Measurements from ENCODE around the gene CCR3. TPM values are rescaled to one million over a fixed set of nuclear protein-coding genes. Genes with fewer than 3 reads are reported as not detected.

CCR3 gene
- total and polyA plus RNA-seq, 9 of the 15 experiments (the other 6 are each of a cell fraction or from before 2014, with no cell fraction given): not detected

GRCh38 chr3:46245146-46245545, 2.9 kb downstream of the CCR3 start:
- Histone ChIP-seq H3K4me3 (no peak overlapping the region), H3K79me2 (ENCODE audit: control insufficient read depth, insufficient read depth, low read length) (no peaks in the 10 kb centered on the region), H3K27me3 (ENCODE audit: control insufficient read depth in 2 of 2, insufficient read depth in 2 of 2, low read length in 2 of 2) (peaks cover 0 to 15% of the 10 kb centered on the region in 2 experiments; a peak in 1 of 5 replicates), H3K27ac (ENCODE audit: extremely low read depth, low read depth, low read length) (no peak overlapping the region), H3K4me1 (replicated peaks in 1 of 2; ENCODE audit: control insufficient read depth in 2 of 2, insufficient read depth in 2 of 2, low read length in 2 of 2) (no peaks in the 10 kb centered on the region), H2AFZ (ENCODE audit: low read depth, low read length) (no peak overlapping the region), H3K9me3 (replicated peaks; ENCODE audit: control insufficient read depth, insufficient read depth, low read depth, low read length) (no peaks in the 10 kb centered on the region), H4K20me1 (replicated peaks; ENCODE audit: control insufficient read depth, insufficient read depth, low read length) (no peaks in the 10 kb centered on the region), H3K9me1 (ENCODE audit: control insufficient read depth, insufficient read depth, low read length) (no peaks in the 10 kb centered on the region), H3K36me3 (ENCODE audit: control insufficient read depth, insufficient read depth, low read length) (no peaks in the 10 kb centered on the region), H3K9ac (ENCODE audit: insufficient read depth in 1 of 2, low read depth in 2 of 2, low read length in 2 of 2) (no peak overlapping the region), H3K4me2 (ENCODE audit: insufficient read depth, low read length) (no peak overlapping the region)
- ATAC-seq (no peak), FAIRE-seq (no peak), DNase-seq (ENCODE audit: extremely low read depth in 1 of 4, low spot score in 3 of 4) (no peak)
- TF ChIP-seq LCOR (CRISPR knock-in tag; IDR thresholded peaks at IDR 0.05) (no peak), ZNF232 (CRISPR knock-in tag; IDR thresholded peaks at IDR 0.05) (no peak), NRF1 (conservative IDR thresholded peaks at IDR 0.05 in 1 of 2, IDR thresholded peaks at IDR 0.05 in 1 of 2) (no peak), ZFP36 (IDR thresholded peaks at IDR 0.05; ENCODE audit: low read depth, low read length, partially characterized antibody) (no peak), RBM25 (IDR thresholded peaks at IDR 0.05; ENCODE audit: low read depth, low read length, severe bottlenecking) (no peak), ZNF274 (IDR thresholded peaks at IDR 0.05; ENCODE audit: borderline replicate concordance, low read depth, low read length) (no peak), ZNF212 (CRISPR knock-in tag; IDR thresholded peaks at IDR 0.05) (no peak), TCF7L2 (IDR thresholded peaks at IDR 0.05; ENCODE audit: low read depth, low read length) (no peak)
- TF ChIP-seq, protein P1, sequence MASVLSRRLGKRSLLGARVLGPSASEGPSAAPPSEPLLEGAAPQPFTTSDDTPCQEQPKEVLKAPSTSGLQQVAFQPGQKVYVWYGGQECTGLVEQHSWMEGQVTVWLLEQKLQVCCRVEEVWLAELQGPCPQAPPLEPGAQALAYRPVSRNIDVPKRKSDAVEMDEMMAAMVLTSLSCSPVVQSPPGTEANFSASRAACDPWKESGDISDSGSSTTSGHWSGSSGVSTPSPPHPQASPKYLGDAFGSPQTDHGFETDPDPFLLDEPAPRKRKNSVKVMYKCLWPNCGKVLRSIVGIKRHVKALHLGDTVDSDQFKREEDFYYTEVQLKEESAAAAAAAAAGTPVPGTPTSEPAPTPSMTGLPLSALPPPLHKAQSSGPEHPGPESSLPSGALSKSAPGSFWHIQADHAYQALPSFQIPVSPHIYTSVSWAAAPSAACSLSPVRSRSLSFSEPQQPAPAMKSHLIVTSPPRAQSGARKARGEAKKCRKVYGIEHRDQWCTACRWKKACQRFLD (CRISPR knock-in tag; IDR thresholded peaks at IDR 0.05): no peak
- intact Hi-C loops (cut with micrococcal nuclease): no loop called here
- BruUV-seq (replicated peaks): no TSS peak
- WGBS (ENCODE audit: insufficient coverage, low coverage, missing lambda C conversion rate): 2% methylated on average over 3 of the region's 3 CpGs
- ChIA-PET CTCF (ENCODE audit: low intra/inter-chr PET ratio) (no interaction called here), POLR2A (interaction anchor here (1.0 kb wide), 1 partner anchor 40 kb away, joined by 3 read pairs; no protein-coding TSS in a partner anchor)
- in situ Hi-C loops (cut with MboI): no loop called here

Measured in K562 (cell line).